ENCODE measurements around the gene OR4D2. TPM values are rescaled to one million over a fixed set of nuclear protein-coding genes. Genes with fewer than 3 reads are reported as not detected.
"Not testable (repeated sequence)": the region's sequence is repeated elsewhere in the genome, so short reads cannot be mapped to it uniquely, and the experiment has no call there.

Gene OR4D2
- total RNA-seq: not detected

DNA sequence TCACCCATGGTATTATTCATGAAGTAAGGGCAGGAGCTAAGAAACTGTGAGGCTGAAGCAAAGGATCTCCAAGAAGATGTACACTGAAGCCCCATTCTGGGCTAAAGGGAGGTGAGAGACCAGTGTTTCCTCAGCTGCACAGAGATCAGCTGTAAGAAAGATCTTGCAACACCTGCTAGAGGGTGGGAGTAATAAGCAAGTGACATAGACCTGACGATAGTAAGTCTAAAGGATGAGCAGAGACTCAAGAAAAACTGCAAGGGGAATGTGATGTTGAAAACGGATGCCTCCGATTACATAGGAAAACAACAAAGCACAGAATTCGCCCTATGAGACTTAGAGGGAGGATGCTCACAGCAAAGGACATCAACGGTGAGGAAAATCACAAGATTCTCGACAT is at the start of gene OR4D2:
OR4D2 (plus strand) TSS at position 301 of the 400 bp plus-strand sequence. CDS start 2,674 bp downstream, outside the sequence.
- H3K9me3 ChIP-seq (ENCODE audit: low read depth, low read length): no peaks in the 10 kb centered on the region
- peaks cover 17% of the 10 kb centered on the region for H3K4me1 ChIP-seq (ENCODE audit: insufficient read depth, low read length)
- no peak within 1 kb of the TSS for H3K4me3 ChIP-seq (ENCODE audit: low read length)
- peaks cover 15% of the 10 kb centered on the region for H3K27me3 ChIP-seq (ENCODE audit: insufficient read depth, low read length)

DNA sequence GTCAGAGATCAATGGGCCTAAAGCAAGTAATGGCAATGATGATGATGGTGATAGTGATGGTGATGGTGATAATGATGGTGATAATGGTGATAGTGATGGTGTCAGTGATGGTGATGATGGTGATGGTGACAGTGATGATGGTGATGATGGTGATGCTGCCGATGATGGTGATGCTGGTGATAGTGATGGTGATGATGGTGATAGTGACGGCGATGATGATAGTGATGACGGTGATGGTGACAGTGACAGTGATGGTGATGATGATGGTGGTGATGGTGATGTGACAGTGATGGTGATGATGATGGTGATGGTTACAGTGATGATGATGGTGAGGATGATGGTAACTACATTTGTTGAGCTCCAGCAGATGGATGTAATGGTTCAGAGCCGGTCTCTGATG is 49.4 kb upstream of the OR4D2 start:
- Histone ChIP-seq H3K4me1 (ENCODE audit: insufficient read depth, low read length) (no peaks in the 10 kb centered on the region), H3K27me3 (ENCODE audit: insufficient read depth, low read length) (peaks cover 9% of the 10 kb centered on the region), H3K9me3 (ENCODE audit: low read depth, low read length) (no peaks in the 10 kb centered on the region), H3K4me3 (ENCODE audit: low read length) (no peak overlapping the region)

DNA sequence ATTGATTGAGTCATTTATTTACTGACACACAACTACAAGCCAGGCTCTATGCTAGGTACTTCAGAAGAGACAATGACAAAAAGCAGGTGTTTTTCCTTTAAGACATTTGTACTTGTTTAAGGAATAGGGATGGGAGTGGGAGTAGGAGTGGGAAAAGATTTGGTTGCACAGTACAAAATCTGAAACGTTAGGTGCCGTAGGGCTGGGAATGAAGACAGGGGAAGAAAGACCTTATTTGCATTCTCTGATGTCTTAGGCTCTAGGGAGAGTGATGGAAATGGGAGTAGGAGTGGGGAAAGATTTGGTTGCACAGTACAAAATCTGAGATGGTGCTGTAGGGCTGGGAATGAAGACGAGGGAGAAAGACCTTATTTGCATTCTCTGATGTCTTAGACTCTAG is 47.3 kb upstream of the OR4D2 start:
- H3K9me3 ChIP-seq (ENCODE audit: low read depth, low read length): no peaks in the 10 kb centered on the region
- H3K4me3 ChIP-seq (ENCODE audit: low read length): no peak overlapping the region
- no peaks in the 10 kb centered on the region for H3K4me1 ChIP-seq (ENCODE audit: insufficient read depth, low read length)
- H3K27me3 ChIP-seq (ENCODE audit: insufficient read depth, low read length): peaks cover 9% of the 10 kb centered on the region

DNA sequence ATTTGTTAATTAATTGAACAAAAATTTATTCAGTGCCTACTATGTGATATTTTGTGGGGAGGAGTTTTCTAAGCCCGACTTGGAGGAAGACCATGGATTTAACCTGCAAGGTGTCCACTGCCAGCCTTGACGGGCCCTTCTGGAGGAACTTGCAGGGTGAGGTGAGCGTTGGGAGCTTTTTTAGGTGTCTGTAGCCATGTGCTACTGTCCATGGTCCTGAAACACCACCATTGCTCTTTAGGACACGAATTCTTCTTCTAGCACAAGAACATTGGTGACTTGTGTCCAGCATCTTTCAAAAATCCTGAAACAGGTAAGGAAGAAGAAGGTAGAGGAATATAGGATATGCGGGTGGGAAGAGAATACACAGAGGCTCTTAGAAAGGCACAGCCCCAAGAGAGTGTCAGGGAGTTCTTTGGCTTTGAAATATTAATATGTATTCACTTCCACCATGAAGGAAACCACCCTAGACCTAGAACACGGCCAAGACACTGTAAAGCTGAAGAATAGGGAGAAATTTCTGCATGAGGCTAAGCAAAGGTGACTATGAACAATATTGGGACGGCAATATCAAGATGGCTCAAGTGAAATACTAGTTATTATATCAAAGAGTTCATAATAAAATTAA is 46.5 kb upstream of the OR4D2 start:
- Histone ChIP-seq H3K4me1 (ENCODE audit: insufficient read depth, low read length) (no peaks in the 10 kb centered on the region), H3K4me3 (ENCODE audit: low read length) (no peak overlapping the region), H3K9me3 (ENCODE audit: low read depth, low read length) (no peaks in the 10 kb centered on the region), H3K27me3 (ENCODE audit: insufficient read depth, low read length) (peaks cover 9% of the 10 kb centered on the region)

DNA sequence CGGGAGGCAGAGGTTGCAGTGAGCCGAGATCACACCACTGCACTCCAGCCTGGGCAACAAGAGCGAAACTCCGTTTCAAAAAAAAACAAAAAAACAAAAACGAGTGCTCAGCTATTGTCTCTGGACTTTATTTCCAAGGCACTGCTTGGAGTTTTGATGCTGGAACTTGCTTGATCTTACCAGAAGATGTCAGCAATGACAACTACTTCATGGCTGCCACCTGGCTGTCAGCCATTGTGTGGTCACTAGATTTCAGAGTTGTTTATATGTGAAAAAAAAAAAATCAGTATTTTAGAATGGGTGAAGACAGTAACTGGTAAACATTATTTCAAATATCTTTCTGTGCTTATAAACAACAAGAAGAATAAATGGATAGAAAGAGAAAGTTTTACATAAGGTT is 44.9 kb upstream of the OR4D2 start:
- Histone ChIP-seq H3K4me1 (ENCODE audit: insufficient read depth, low read length) (no peaks in the 10 kb centered on the region), H3K27me3 (ENCODE audit: insufficient read depth, low read length) (peaks cover 9% of the 10 kb centered on the region), H3K9me3 (ENCODE audit: low read depth, low read length) (no peaks in the 10 kb centered on the region), H3K4me3 (ENCODE audit: low read length) (no peak overlapping the region)

DNA sequence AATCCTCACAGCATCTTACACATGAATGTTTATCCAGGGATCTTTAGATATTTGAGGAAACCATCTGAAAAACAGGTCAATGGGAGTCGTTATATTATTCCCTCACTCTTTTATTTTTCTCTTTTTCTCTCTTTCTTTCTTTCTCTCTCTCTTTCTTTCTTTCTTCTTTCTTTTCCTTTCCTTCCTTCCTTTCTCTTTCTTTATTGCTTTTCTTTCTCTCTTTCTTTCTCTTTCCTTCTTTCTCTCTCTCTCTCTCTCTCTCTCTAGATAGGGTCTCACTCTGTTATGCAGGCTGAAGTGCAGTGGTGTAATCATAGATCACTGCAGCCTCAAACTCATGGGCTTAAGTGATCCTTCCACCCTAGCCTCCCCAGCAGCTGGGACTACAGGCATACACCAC is 38.9 kb upstream of the OR4D2 start:
- Histone ChIP-seq H3K27me3 (ENCODE audit: insufficient read depth, low read length) (peaks cover 12% of the 10 kb centered on the region), H3K4me1 (ENCODE audit: insufficient read depth, low read length) (no peaks in the 10 kb centered on the region), H3K4me3 (ENCODE audit: low read length) (no peak overlapping the region), H3K9me3 (ENCODE audit: low read depth, low read length) (no peaks in the 10 kb centered on the region)

DNA sequence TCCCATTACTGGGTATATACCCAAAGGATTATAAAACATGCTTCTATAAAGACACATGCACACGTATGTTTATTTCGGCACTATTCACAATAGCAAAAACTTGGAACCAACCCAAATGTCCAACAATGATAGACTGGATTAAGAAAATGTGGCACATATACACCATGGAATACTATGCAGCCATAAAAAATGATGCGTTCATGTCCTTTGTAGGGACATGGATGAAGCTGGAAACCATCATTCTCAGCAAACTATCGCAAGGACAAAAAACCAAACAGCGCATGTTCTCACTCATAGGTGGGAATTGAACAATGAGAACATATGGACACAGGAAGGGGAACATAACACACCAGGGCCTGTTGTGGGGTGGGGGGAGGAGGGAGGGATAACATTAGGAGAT is 34.1 kb upstream of the OR4D2 start:
- H3K4me1 ChIP-seq (ENCODE audit: insufficient read depth, low read length); H3K4me3 ChIP-seq (ENCODE audit: low read length); H3K9me3 ChIP-seq (ENCODE audit: low read depth, low read length): not testable (repeated sequence)
- H3K27me3 ChIP-seq (ENCODE audit: insufficient read depth, low read length): peaks cover 12% of the 10 kb centered on the region

DNA sequence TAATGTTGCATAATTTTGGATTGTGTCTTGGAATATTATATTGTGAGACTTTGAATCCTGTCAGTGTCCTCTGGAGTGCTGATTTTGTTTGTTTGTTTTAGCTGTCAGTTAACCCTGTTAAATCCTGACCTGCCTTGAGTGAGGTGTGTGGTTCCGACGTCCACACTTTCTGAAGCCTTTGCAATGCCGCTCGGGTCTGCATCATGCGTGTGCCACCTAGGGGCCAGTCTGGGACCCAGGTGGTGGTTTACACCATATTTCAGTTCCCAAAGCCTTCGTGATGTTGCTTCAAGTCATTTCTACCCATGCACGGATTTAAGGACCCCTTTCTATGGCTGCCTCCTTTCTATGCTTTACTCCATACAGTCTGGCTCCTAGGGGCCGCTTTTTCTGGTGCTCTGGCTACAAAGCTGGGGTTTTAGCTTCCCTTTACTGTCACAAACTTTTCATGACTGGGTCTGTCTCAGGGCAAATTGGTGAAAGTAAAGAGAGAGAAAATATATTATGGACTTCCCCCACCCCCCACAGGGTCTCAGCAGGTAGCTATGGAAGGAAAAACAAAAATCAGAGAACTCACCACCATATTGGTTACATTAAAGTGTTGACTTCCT is 30.0 kb upstream of the OR4D2 start:
- no peaks in the 10 kb centered on the region for H3K4me1 ChIP-seq (ENCODE audit: insufficient read depth, low read length)
- H3K27me3 ChIP-seq (ENCODE audit: insufficient read depth, low read length): peaks cover 3% of the 10 kb centered on the region
- H3K4me3 ChIP-seq (ENCODE audit: low read length): no peak overlapping the region
- H3K9me3 ChIP-seq (ENCODE audit: low read depth, low read length): no peaks in the 10 kb centered on the region

DNA sequence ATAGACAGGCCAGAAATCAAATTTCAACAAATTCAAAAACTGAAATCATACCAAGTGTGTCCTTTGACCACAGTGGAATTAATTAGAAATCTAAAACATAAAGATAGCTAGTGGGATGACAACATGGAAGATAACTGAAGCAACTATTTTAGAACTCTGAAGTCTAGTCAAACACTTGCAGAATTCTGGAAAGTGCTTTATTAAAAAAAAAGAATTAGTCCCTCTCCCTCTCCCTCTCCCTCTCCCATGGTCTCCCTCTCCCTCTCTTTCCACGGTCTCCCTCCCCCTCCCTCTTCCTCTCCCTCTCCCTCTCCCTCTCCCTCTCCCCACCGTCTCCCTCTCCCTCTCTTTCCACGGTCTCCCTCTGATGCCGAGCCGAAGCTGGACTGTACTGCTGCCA is 25.3 kb upstream of the OR4D2 start:
- H3K9me3 ChIP-seq (ENCODE audit: low read depth, low read length): peaks cover 23% of the 10 kb centered on the region
- peaks cover 6% of the 10 kb centered on the region for H3K27me3 ChIP-seq (ENCODE audit: insufficient read depth, low read length)
- no peak overlapping the region for H3K4me3 ChIP-seq (ENCODE audit: low read length)
- no peaks in the 10 kb centered on the region for H3K4me1 ChIP-seq (ENCODE audit: insufficient read depth, low read length)

DNA sequence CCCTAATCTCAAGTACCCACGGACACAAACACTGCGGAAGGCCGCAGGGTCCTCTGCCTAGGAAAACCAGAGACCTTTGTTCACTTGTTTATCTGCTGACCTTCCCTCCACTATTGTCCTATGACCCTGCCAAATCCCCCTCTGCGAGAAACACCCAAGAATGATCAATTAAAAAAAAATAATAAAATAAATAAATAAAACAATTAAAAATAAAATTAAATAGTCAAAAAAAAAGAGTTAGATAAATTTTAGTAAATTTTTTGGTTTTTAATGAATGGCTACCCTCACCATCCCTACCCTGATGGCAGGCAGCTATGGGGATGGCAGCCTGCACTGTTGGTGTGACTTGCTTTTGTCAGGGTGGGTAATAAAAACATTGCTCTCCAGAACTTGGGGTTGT is 23.4 kb upstream of the OR4D2 start:
- not testable (repeated sequence) for H3K4me3 ChIP-seq (ENCODE audit: low read length); H3K27me3 ChIP-seq (ENCODE audit: insufficient read depth, low read length); H3K4me1 ChIP-seq (ENCODE audit: insufficient read depth, low read length)
- peaks cover 31% of the 10 kb centered on the region for H3K9me3 ChIP-seq (ENCODE audit: low read depth, low read length)

DNA sequence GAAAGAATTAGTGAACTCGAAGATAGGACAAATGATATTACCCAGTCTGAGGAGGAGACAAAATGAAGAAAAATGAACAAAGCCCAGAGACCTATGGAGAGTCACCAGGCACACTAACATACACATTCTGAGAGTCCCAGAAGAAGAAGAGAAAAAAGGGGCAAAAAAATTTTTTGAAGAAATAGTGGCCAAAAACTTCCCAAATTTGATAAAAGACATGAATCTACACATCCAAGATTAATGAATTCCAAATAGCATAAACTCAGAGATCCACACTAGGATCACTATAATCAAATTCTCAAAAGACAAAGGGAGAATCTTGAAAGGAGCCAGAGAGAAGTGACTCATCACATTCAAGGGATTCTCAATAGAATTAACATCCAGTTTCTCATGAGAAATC is 22.0 kb upstream of the OR4D2 start:
- H3K9me3 ChIP-seq (ENCODE audit: low read depth, low read length): peaks cover 31% of the 10 kb centered on the region
- no peak overlapping the region for H3K4me3 ChIP-seq (ENCODE audit: low read length)

DNA sequence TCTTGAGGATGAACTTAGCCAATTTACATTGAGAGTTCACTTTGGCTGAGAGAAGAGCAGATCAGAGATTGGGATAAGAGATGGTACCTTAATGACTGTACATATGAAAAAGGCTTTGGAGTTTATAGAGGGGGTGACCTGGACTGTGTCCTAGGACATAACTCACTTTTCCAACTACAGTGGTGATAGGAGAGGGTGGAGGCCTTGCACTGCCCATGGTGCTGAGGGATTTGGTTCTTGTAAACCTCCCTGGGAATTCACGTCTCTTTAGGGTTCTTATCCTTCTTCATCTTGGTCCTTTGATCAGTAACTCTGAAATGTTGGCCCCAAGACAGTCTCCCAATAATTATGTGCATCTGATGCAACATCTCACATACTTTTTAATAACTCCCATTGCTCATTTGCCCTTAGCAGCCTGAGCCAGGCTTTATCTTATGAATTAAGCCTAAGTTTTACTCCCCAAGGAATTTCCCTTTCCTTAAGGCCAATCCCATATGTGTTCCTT is 18.8 kb upstream of the OR4D2 start, which contains the start of gene OR4D1:
OR4D1 (plus strand) TSS at position 455 of the 505 bp plus-strand sequence. CDS start 6,770 bp downstream, outside the sequence.
- Histone ChIP-seq H3K27me3 (ENCODE audit: insufficient read depth, low read length) (peaks cover 8% of the 10 kb centered on the region), H3K9me3 (ENCODE audit: low read depth, low read length) (peaks cover 31% of the 10 kb centered on the region), H3K4me1 (ENCODE audit: insufficient read depth, low read length) (peaks cover 7% of the 10 kb centered on the region), H3K4me3 (ENCODE audit: low read length) (no peak within 1 kb of the TSS)

More for the DNA sequence above, 22.0 kb upstream of the OR4D2 start:
- Histone ChIP-seq H3K4me1 (ENCODE audit: insufficient read depth, low read length) (no peaks in the 10 kb centered on the region), H3K27me3 (ENCODE audit: insufficient read depth, low read length) (peaks cover 8% of the 10 kb centered on the region)

DNA sequence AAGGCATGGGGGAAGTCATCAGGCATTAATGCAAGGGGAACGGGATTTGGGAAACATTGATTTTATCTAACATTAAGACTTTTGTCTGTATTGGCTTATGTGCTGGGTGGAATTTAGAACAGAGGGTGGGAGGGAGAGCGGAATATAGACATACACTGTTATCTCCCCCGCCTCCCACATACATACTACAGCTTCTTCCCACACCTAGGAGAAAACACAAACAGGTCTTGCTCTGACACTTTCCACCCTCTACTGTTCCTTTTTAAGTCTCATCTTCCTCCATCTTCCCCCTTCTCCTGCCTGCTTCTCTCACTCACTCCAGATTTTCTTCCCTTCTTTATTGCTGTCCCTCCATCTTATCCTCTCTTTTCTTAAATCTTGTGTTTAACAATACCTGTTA is 18.2 kb upstream of the OR4D2 start:
- H3K9me3 ChIP-seq (ENCODE audit: low read depth, low read length): peaks cover 31% of the 10 kb centered on the region
- peaks cover 8% of the 10 kb centered on the region for H3K27me3 ChIP-seq (ENCODE audit: insufficient read depth, low read length)
- no peak overlapping the region for H3K4me3 ChIP-seq (ENCODE audit: low read length)
- peaks cover 13% of the 10 kb centered on the region for H3K4me1 ChIP-seq (ENCODE audit: insufficient read depth, low read length)

DNA sequence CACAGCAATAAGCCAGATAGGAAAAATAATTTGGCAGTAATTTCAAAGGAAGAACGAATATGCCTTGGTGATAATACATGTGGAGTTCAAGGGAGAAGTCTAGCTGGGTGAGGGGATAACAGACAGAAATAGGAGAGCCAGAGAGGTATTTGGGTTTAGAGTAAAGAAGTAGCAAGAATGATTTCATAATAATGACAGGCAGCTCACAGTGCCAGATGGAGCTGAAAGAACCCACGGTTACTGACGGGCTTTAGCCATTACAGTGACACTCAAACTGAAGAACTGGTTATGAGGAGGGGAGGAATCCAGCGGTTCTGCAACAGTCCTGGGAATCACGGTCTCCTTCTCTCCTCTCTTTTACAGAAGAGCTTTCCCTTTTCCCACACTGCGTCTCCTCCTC is 16.4 kb upstream of the OR4D2 start:
- peaks cover 19% of the 10 kb centered on the region for H3K9me3 ChIP-seq (ENCODE audit: low read depth, low read length)
- H3K27me3 ChIP-seq (ENCODE audit: insufficient read depth, low read length): peaks cover 6% of the 10 kb centered on the region
- peaks cover 22% of the 10 kb centered on the region for H3K4me1 ChIP-seq (ENCODE audit: insufficient read depth, low read length)
- H3K4me3 ChIP-seq (ENCODE audit: low read length): no peak overlapping the region

DNA sequence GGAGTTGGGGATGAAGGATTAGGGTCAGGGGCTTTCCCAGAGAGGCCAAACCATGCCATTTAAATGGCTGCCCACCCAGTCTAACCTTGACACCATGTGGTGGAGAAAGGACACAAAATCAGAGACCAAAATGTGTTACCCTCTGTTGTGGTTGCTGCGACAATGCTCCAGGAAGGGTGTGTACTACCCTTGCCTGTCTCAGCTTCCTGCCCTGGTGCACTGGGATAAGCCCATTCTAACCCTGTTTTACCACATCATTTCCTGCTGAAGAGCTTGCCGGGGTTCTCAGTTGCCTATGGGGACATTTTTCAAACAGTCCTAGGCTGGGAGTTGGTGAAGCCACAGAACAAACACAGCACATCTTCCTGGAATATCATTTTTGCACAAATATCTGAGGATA is 13.7 kb upstream of the OR4D2 start:
- no peak overlapping the region for H3K4me3 ChIP-seq (ENCODE audit: low read length)
- peaks cover 18% of the 10 kb centered on the region for H3K27me3 ChIP-seq (ENCODE audit: insufficient read depth, low read length)
- no peaks in the 10 kb centered on the region for H3K9me3 ChIP-seq (ENCODE audit: low read depth, low read length)
- peaks cover 39% of the 10 kb centered on the region for H3K4me1 ChIP-seq (ENCODE audit: insufficient read depth, low read length)

DNA sequence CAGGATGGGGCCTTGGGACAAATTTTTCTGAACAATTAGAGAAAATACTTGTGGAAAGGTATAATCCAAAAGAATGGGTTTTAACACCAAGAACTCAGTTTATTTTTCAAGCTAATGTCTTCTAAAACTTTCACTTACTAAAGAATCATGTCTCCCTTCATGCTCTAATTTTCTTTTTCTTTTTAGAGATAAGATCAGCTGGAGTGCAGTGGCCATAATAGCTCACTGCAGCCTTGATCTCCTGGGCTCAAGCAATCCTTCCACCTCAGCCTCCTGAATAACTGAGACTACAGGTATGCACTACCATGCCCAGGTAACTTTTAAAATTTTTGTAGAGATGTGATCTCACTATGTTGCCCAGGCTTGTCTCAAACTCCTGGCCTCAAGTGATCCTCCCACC is 13.1 kb upstream of the OR4D2 start:
- Histone ChIP-seq H3K4me3 (ENCODE audit: low read length) (no peak overlapping the region), H3K27me3 (ENCODE audit: insufficient read depth, low read length) (peaks cover 21% of the 10 kb centered on the region), H3K4me1 (ENCODE audit: insufficient read depth, low read length) (peaks cover 39% of the 10 kb centered on the region), H3K9me3 (ENCODE audit: low read depth, low read length) (no peaks in the 10 kb centered on the region)
